GM21786 (cell line): ENCODE results near the gene KANSL2.

Source experiments
- ATAC-seq: cut with Tn5 transposase; IDR thresholded peaks from one replicate; pipeline ENCODE4 v1.9.1; 2021; ENCODE audit not compliant: unreplicated experiment

Gene KANSL2

DNA sequence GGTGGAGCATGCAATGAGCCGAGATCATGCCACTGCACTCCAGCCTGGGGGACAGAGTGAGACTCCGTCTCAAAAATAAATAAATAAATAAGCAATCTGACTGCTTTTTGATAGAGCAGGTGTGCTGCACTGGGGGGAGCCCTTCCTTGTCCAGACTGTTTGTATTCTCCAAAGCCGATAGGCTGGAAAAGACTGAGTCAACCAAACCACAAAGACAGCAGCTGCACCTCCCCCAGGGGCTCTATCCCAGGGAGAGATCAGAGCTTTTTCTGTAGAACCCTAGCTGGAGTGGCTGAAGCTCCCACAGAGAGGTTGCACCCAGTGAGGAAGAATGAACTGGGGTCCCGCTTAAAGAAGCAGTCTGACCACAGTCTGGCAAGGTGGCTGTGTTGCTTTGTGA, 66.4 kb downstream of the KANSL2 start:
- ATAC-seq = no peak

DNA sequence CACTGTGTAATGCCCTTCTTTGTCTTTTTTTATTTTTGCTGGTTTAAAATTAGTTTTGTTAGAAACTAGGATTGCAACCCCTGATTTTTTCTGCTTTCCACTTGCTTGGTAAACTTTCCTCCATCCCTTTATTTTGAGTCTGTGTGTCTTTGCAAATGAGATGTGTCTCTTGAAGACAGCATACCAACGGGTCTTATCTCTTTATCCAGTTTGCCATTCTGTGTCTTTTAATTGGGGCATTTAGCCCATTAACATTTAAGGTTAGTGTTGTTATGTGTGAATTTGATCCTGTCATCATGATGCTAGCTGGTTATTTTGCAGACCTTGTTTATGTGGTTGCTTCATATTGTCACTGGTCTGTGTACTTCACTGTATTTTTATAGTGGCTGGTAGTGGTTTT, 68.7 kb downstream of the KANSL2 start:
- no peak for ATAC-seq
